Testis (tissue), 2 donors: ENCODE measurements around the gene CDC42SE2.

Experiments used
- CTCF ChIP-seq, 3 experiments: fragments of 450-650 bp in 2 of 3; fragments of 200-600 bp in 1 of 3; sonication (generic) in 1 of 3; IDR thresholded peaks; one replicate each; pipeline ENCODE4 v1.5.1; 2016 to 2019; ENCODE audit warnings: antibody characterized with exemption in 3 of 3, mild to moderate bottlenecking in 2 of 3, moderate library complexity in 1 of 3
- POLR2A ChIP-seq: fragments of 450-650 bp; IDR thresholded peaks from one replicate; pipeline ENCODE4 v1.6.1; 2017; ENCODE audit warnings: antibody characterized with exemption, mild to moderate bottlenecking, moderate library complexity

DNA sequence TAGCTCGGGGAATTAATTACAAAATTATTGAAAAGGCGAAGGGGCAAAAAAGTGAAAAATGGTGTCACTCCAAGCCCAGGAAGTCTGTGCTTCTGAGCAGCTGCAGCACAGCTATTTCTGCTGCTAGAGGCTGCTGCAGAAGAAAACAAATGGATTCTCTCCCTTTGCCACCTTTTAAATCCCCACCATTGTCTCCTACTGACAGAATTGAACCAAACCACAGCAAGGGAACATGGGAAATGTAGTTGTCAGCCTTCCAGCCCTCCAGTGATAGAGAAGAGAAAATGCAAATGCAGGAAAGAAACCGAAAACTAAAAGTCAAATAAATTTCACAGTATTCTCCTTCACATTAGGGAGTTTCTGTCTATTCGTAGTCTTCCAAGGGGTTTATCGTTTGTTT, 33.4 kb upstream of the CDC42SE2 start:
- TF ChIP-seq CTCF (IDR thresholded peaks at IDR 0.05) (no peak), POLR2A (no peak)
